Natural killer cell (primary cell): ENCODE measurements around the gene VASP. TPM values are rescaled to one million over a fixed set of nuclear protein-coding genes. Genes with fewer than 3 reads are reported as not detected.

Experiments
- ATAC-seq, 3 donors: fragments of 150-1000 bp in 2 of 3; fragments of 200-7000 bp in 1 of 3; cut with Tn5 transposase; 1 replicate in 1 of 3; 2 replicates in 2 of 3; pipeline ENCODE4 v1.10.0; 2021; ENCODE audit warnings: mild to moderate bottlenecking in 2 of 3, moderate library complexity in 2 of 3
- DNase-seq, 2 donors: peaks; one replicate each; pipeline versions ENCODE4 v3.0.0 to v3.0.0-alpha.2; 2013 to 2021; ENCODE audit warnings: mixed read lengths in 1 of 2
- H3K27ac ChIP-seq: one replicate; pipeline ENCODE4 v1.5.1; 2013; ENCODE audit warnings: mild to moderate bottlenecking, low read length
- H3K27me3 ChIP-seq: one replicate; pipeline ENCODE4 v1.6.1; 2013; ENCODE audit warnings: low read length; ENCODE audit not compliant: control insufficient read depth, insufficient read depth
- H3K36me3 ChIP-seq: one replicate; pipeline ENCODE4 v1.6.1; 2013; ENCODE audit warnings: low read length; ENCODE audit not compliant: control insufficient read depth, insufficient read depth
- H3K4me1 ChIP-seq: one replicate; pipeline ENCODE4 v1.6.1; 2013; ENCODE audit warnings: low read length; ENCODE audit not compliant: control insufficient read depth, insufficient read depth
- H3K4me3 ChIP-seq: one replicate; pipeline ENCODE4 v1.5.1; 2013; ENCODE audit warnings: low read length
- H3K9me3 ChIP-seq: one replicate; pipeline ENCODE4 v1.6.1; 2013; ENCODE audit warnings: low read length; ENCODE audit not compliant: control insufficient read depth, insufficient read depth
- H3K27ac Mint-ChIP-seq, 2 donors: one replicate each; pipeline ENCODE4 v1.8.0; 2022; ENCODE audit warnings: mild to moderate bottlenecking in 2 of 2, mixed read lengths in 2 of 2, moderate library complexity in 1 of 2
- H3K27me3 Mint-ChIP-seq, 2 donors: one replicate each; pipeline ENCODE4 v1.8.0; 2022; ENCODE audit warnings: low read depth in 2 of 2, mixed read lengths in 2 of 2
- H3K36me3 Mint-ChIP-seq: one replicate; pipeline ENCODE4 v1.8.0; 2022; ENCODE audit warnings: mixed read lengths
- H3K4me1 Mint-ChIP-seq, 2 donors: one replicate each; pipeline ENCODE4 v1.8.0; 2022; ENCODE audit warnings: mixed read lengths in 2 of 2
- H3K4me3 Mint-ChIP-seq: one replicate; pipeline ENCODE4 v1.8.0; 2022; ENCODE audit warnings: mild to moderate bottlenecking, moderate library complexity, mixed read lengths
- H3K9me3 Mint-ChIP-seq, 2 donors: one replicate each; pipeline ENCODE4 v1.8.0; 2022; ENCODE audit warnings: mixed read lengths in 2 of 2
- WGBS: methylation state at CpG from one replicate; pipeline ENCODE4 v1.1.7; 2013; ENCODE audit warnings: missing lambda C conversion rate; ENCODE audit not compliant: insufficient coverage; 5-methylcytosine and 5-hydroxymethylcytosine counted together
- intact Hi-C: fragments of 100-400 bp; cut with micrococcal nuclease; formaldehyde crosslinking; loops from one replicate; pipeline ENCODE4 v1.14.2; 2022
- total RNA-seq, 4 donors: library from RNA; stranded (reverse); fragments of 120-200 nt in 1 of 4; gene quantifications; one replicate each; pipeline versions ENCODE4 v1.2.3 to v1.2.4, GENCODE V29; 2013 to 2022
- TF ChIP-seq, protein P1 (sequence below): fragments of 200-600 bp; IDR thresholded peaks from one replicate; pipeline ENCODE4 v1.8.0; 2022; ENCODE audit warnings: antibody characterized with exemption

The VASP gene
- total RNA-seq, 3 donors from 2014 or later (not counting 1 experiment from before 2014, with no cell fraction given): 192 to 244 (median 237) TPM

GRCh38 chr19:45483033-45483432 is 24.2 kb upstream of the VASP start:
- WGBS: 87% methylated on average over 5 of the region's 5 CpGs
- no peak overlapping the region for H3K27ac Mint-ChIP-seq

GRCh38 chr19:45484273-45484945 is 22.9 kb upstream of the VASP start:
- no peak overlapping the region for H3K4me3 Mint-ChIP-seq

More at GRCh38 chr19:45483033-45483432, 24.2 kb upstream of the VASP start:
- peaks cover 18% of the 10 kb centered on the region for H3K4me1 ChIP-seq
- H3K27me3 ChIP-seq: no peaks in the 10 kb centered on the region
- no peaks in the 10 kb centered on the region for H3K9me3 Mint-ChIP-seq
- ATAC-seq (no peak), DNase-seq (no peak)
- H3K27me3 Mint-ChIP-seq: no peaks in the 10 kb centered on the region
- TF ChIP-seq, protein P1, sequence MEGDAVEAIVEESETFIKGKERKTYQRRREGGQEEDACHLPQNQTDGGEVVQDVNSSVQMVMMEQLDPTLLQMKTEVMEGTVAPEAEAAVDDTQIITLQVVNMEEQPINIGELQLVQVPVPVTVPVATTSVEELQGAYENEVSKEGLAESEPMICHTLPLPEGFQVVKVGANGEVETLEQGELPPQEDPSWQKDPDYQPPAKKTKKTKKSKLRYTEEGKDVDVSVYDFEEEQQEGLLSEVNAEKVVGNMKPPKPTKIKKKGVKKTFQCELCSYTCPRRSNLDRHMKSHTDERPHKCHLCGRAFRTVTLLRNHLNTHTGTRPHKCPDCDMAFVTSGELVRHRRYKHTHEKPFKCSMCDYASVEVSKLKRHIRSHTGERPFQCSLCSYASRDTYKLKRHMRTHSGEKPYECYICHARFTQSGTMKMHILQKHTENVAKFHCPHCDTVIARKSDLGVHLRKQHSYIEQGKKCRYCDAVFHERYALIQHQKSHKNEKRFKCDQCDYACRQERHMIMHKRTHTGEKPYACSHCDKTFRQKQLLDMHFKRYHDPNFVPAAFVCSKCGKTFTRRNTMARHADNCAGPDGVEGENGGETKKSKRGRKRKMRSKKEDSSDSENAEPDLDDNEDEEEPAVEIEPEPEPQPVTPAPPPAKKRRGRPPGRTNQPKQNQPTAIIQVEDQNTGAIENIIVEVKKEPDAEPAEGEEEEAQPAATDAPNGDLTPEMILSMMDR: no peak
- no peaks in the 10 kb centered on the region for H3K9me3 ChIP-seq
- no peak overlapping the region for H3K27ac ChIP-seq
- H3K4me1 Mint-ChIP-seq: peaks cover 12 to 26% of the 10 kb centered on the region in 2 donors
- H3K36me3 Mint-ChIP-seq: no peaks in the 10 kb centered on the region
- intact Hi-C loops: no loop called here
- H3K4me3 Mint-ChIP-seq: no peak overlapping the region
- H3K36me3 ChIP-seq: no peaks in the 10 kb centered on the region
- H3K4me3 ChIP-seq: no peak overlapping the region

GRCh38 chr19:45485305-45486077 is 21.8 kb upstream of the VASP start:
- Mint-ChIP-seq H3K9me3 (no peaks in the 10 kb centered on the region), H3K4me1 (peaks cover 0 to 10% of the 10 kb centered on the region in 2 donors), H3K36me3 (no peaks in the 10 kb centered on the region), H3K27me3 (no peaks in the 10 kb centered on the region), H3K4me3 (peak overlapping the region; percentile 95), H3K27ac (peak overlapping the region; percentile 69 to 80)
- Histone ChIP-seq H3K27ac (no peak overlapping the region), H3K27me3 (no peaks in the 10 kb centered on the region), H3K9me3 (no peaks in the 10 kb centered on the region), H3K4me3 (peak overlapping the region; percentile 75), H3K4me1 (peaks cover 13% of the 10 kb centered on the region), H3K36me3 (no peaks in the 10 kb centered on the region)
- intact Hi-C loops: no loop called here
- ATAC-seq (peak; percentile 98 to 100 (median 98)), DNase-seq (peak; percentile 97)
- under 1% methylated on average over 33 of the region's 35 CpGs for WGBS
- TF ChIP-seq, protein P1: peak; percentile 85

More at GRCh38 chr19:45484273-45484945, 22.9 kb upstream of the VASP start:
- no peak for ATAC-seq
- no peaks in the 10 kb centered on the region for H3K36me3 ChIP-seq
- Mint-ChIP-seq H3K27me3 (no peaks in the 10 kb centered on the region), H3K27ac (no peak overlapping the region), H3K4me1 (peaks cover 0 to 14% of the 10 kb centered on the region in 2 donors), H3K36me3 (no peaks in the 10 kb centered on the region), H3K9me3 (no peaks in the 10 kb centered on the region)
- H3K27ac ChIP-seq: no peak overlapping the region
- H3K27me3 ChIP-seq: no peaks in the 10 kb centered on the region
- DNase-seq: no peak
- TF ChIP-seq, protein P1: no peak
- H3K4me3 ChIP-seq: no peak overlapping the region
- intact Hi-C loops: no loop called here
- no peaks in the 10 kb centered on the region for H3K9me3 ChIP-seq
- H3K4me1 ChIP-seq: peaks cover 13% of the 10 kb centered on the region
- 87% methylated on average over 13 of the region's 13 CpGs for WGBS
